AML-193 (cell line): ENCODE data around the gene MAN1B1.

Experiments used
- DNase-seq, 2 experiments: peaks; one replicate each; lab custom pipeline; 2025; lab: John Stamatoyannopoulos, UW

MAN1B1 gene

DNA sequence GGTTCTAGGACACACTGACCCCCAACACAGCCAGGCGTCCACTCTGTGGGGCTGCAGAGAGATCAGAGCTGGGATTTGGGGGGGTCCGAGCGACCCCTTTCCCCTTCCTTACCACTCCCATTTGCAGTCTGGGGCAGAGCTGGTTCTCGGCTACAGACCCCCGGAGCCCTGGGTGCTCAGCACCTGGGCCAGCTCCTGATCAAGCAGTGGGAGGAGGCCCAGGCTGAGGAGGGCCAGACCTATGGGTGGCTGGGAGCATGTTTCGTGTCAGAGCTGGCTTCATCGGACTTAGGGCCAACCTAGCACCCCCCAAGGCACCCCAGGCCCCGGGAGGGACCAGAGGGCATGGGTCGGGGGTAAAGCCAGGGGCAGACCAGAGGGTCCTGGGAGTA lies 59.7 kb downstream of the MAN1B1 start:
- no peak for DNase-seq

GRCh38 chr9:137147091-137147792 lies 60.5 kb downstream of the MAN1B1 start:
- DNase-seq = no peak

DNA sequence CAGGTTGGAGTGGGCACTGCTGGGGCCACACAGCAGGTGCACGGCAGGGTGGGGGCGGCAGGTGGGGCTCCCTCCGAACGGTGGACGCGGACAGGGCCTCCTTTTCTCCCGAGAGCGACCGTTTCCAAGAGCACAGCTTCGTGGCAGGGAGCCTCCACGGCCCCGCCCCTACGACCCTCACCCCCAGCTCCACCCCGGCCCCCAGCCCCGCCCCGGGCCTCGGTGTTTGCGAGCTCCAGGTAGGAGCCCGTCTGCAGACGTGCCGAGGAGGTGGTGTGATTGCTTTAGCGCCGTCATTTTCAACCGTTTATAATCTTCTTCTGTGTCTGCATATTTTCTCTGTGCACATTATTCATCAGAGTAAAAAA lies 61.0 kb downstream of the MAN1B1 start:
- no peak for DNase-seq

DNA sequence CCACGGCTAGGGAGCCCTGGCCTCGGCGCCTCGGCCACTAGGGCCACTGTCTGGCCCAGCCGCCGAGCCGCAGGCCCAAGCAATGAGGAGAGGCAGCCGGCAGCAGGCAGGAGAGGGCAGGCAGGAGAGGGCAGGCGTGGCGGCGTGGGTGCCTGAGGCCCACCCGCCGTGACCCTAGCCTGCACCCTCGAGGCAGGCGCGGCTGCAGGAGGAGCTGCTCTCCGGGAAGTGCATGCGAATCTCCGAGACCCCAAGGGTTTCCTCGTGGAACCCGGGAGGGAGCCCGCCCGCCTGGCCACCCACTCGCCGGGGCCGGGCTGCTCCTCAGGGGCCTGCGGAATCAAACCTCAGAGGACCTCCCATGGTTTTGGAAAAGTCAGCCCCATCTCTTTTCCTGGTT lies 61.5 kb downstream of the MAN1B1 start:
- DNase-seq = no peak

GRCh38 chr9:137148661-137149060 lies 61.9 kb downstream of the MAN1B1 start:
- DNase-seq = no peak

DNA sequence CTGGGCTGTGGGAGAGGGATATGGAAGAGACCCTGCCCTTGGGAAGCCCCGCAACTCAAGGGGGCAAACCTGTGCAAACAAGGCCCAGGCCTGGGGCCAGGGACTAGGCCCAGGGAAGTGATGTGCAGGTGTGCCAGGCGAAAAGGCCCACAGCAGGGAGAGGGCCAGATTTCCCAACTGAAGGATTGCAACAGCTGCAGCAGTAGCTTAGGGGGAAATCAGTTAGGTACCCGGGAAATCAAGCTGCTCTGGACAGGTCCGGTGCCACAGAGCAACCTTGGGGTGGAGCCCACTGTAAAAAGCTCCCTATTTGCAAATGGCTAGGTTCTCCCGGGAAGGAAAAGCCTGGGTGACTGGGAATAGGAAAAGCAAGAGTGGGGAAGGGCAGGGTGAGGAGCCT lies 62.6 kb downstream of the MAN1B1 start:
- DNase-seq = no peak

GRCh38 chr9:137149942-137150616 lies 63.3 kb downstream of the MAN1B1 start:
- DNase-seq = no peak

DNA sequence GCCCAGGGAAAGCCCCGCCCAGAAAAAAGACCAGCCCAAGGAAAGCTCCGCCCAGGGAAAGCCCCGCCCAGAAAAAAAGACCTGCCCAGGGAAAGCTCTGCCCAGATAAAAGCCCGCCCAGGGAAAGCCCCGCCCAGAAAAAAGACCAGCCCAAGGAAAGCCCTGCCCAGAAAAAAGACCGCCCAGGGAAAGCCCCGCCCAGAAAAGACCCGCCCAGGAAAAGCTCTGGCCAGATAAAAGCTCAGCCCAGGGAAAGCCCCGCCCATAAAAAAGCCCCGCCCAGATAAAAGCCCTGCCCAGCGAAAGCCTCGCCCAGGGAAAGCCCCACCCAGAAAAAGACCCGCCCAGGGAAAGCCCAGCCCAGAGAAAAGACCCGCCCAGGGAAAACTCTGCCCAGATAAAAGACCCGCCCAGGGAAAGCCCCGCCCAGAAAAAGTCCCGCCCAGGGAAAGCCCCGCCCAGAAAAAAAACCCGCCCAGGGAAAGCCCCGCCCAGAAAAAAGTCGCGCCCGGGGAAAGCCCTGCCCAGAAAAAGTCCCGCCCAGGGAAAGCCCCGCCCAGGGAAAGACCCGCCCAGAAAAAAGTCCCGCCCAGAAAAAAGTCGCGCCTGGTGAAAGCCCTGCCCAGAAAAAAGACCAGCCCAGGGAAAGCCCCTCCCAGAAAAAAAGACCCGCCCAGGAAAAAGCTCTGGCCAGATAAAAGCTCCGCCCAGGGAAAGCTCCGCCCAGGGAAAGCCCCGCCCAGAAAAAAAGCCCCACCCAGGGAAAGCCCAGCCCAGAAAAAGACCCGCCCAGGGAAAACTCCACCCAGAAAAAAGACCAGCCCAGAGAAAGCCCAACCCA lies 64.1 kb downstream of the MAN1B1 start:
- DNase-seq = no peak

- no peak for DNase-seq
Measured at GRCh38 chr9:137152844-137153405, 66.1 kb downstream of the MAN1B1 start.

DNA sequence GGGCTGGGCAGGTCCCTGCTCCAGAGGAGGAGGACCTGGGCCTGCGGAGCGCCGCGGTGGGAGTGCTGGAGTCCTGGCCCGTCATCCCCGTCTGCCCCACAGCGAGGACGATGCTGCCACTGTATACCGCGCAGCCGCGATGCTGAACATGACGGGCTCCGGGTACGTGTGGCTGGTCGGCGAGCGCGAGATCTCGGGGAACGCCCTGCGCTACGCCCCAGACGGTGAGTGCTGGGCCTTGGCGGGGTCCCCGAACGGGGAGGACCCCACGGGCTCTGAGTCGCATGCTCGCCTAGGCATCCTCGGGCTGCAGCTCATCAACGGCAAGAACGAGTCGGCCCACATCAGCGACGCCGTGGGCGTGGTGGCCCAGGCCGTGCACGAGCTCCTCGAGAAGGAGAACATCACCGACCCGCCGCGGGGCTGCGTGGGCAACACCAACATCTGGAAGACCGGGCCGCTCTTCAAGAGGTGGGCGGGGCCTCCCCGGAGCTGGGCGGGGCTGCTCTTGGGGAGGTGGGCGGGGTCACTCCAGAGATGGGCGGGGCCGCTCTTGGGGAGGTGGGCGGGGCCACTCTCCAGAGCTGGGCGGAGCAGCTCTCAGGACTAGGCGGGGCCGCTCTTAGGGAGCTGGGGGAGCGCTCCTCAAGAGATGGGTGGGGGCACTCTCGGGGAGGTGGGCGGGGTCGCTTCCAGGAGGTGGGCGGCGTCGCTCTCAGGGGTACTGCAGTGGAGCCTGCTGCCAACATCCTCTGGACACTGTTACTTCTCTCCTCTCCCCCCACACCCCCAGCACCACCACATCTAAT lies 70.0 kb downstream of the MAN1B1 start:
- DNase-seq = no peak

DNA sequence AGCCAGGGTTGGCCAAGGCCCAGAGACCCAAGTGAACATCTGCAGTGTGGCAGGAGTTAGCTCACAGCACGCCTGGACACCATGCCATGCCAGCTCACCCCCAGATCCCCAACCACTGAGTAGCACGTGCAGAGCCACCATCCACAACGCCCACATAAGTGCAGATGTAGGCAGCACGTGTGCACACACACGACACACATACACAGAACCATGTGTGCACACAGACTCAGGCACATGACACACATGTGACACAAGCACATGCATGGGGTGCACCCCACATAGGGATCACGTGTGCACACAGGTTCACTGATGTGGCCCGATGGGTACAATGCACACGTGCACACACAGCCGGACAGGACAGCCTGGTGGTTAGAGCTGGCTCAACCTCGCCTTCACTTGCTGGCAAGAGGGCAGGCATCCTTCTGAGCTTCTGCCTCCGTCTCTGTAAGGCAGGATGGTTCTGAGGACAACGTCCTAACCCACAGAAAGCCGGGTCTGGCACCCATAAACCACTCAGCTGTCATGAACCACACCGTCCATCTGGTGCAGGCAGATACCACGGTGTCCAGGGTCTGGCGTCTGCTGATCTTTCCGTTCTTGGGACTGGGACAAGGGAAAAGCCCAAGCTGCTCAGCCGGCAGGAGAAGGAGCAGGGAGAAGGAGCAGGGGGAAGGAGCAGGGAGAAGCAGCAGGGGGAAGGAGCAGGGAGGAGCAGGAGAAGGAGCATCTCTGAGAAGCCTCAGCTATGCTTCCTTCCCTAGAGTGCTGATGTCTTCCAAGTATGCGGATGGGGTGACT lies 71.0 kb downstream of the MAN1B1 start:
- DNase-seq = no peak

GRCh38 chr9:137158625-137159024 lies 71.8 kb downstream of the MAN1B1 start:
- DNase-seq = no peak
